ENCODE results near the gene AKAP6. TPM values are rescaled to one million over a fixed set of nuclear protein-coding genes. Genes with fewer than 3 reads are reported as not detected.

Gene AKAP6
- total and polyA plus RNA-seq, 5 donors from 2014 or later: 0.07 to 1.1 (median 0.47) TPM

- Mint-ChIP-seq H3K4me3 (no peak overlapping the region), H3K9me3 (peaks cover 0 to 7% (median 3%) of the 10 kb centered on the region in 7 donors), H3K27me3 (peaks cover 9% of the 10 kb centered on the region), H3K27ac (no peak overlapping the region), H3K36me3 (no peaks in the 10 kb centered on the region), H3K4me1 (no peaks in the 10 kb centered on the region)
- H3K4me3 ChIP-seq (ENCODE audit: low read depth, low read length): no peak overlapping the region
- H3K36me3 ChIP-seq (ENCODE audit: control insufficient read depth, insufficient read depth, low read length): no peaks in the 10 kb centered on the region
- H3K4me1 ChIP-seq (ENCODE audit: control insufficient read depth, insufficient read depth, low read length, poor library complexity, severe bottlenecking): no peaks in the 10 kb centered on the region
- H3K27ac ChIP-seq (ENCODE audit: insufficient read depth, low read length, poor library complexity, severe bottlenecking): no peak overlapping the region
- H3K9me3 ChIP-seq (ENCODE audit: control insufficient read depth in 2 of 2, low read length in 2 of 2): peaks cover 0 to 5% of the 10 kb centered on the region in 2 experiments
- no peaks in the 10 kb centered on the region for H3K27me3 ChIP-seq (ENCODE audit: control insufficient read depth, insufficient read depth, low read length)
- DNase-seq (peak in 1 of 3 donors; percentile 44), ATAC-seq (ENCODE audit: low read depth in 2 of 2) (no peak)
Observed at GRCh38 chr14:32588448-32589320, 259.6 kb downstream of the AKAP6 start.

- no peaks in the 10 kb centered on the region for H3K4me1 Mint-ChIP-seq
- H3K4me3 Mint-ChIP-seq: no peak overlapping the region
- ATAC-seq (ENCODE audit: low read depth in 2 of 2) (no peak), DNase-seq (no peak)
- no peaks in the 10 kb centered on the region for H3K27me3 ChIP-seq (ENCODE audit: control insufficient read depth, insufficient read depth, low read length)
- H3K27ac Mint-ChIP-seq: no peak overlapping the region
- no peaks in the 10 kb centered on the region for H3K36me3 ChIP-seq (ENCODE audit: control insufficient read depth, insufficient read depth, low read length)
- peaks cover 0 to 5% of the 10 kb centered on the region in 2 experiments for H3K9me3 ChIP-seq (ENCODE audit: control insufficient read depth in 2 of 2, low read length in 2 of 2)
- no peak overlapping the region for H3K4me3 ChIP-seq (ENCODE audit: low read depth, low read length)
- no peak overlapping the region for H3K27ac ChIP-seq (ENCODE audit: insufficient read depth, low read length, poor library complexity, severe bottlenecking)
- H3K4me1 ChIP-seq (ENCODE audit: control insufficient read depth, insufficient read depth, low read length, poor library complexity, severe bottlenecking): no peaks in the 10 kb centered on the region
- H3K9me3 Mint-ChIP-seq: peaks cover 0 to 7% (median 3%) of the 10 kb centered on the region in 7 donors
- peaks cover 9% of the 10 kb centered on the region for H3K27me3 Mint-ChIP-seq
- H3K36me3 Mint-ChIP-seq: no peaks in the 10 kb centered on the region
Observed at GRCh38 chr14:32590157-32590556, 261.1 kb downstream of the AKAP6 start.

- Histone ChIP-seq H3K27me3 (ENCODE audit: control insufficient read depth, insufficient read depth, low read length) (no peaks in the 10 kb centered on the region), H3K9me3 (ENCODE audit: control insufficient read depth in 2 of 2, low read length in 2 of 2) (peaks cover 0 to under 1% of the 10 kb centered on the region in 2 experiments), H3K36me3 (ENCODE audit: control insufficient read depth, insufficient read depth, low read length) (no peaks in the 10 kb centered on the region), H3K27ac (ENCODE audit: insufficient read depth, low read length, poor library complexity, severe bottlenecking) (no peak overlapping the region), H3K4me3 (ENCODE audit: low read depth, low read length) (no peak overlapping the region), H3K4me1 (ENCODE audit: control insufficient read depth, insufficient read depth, low read length, poor library complexity, severe bottlenecking) (no peaks in the 10 kb centered on the region)
- no peak for DNase-seq
- no peaks in the 10 kb centered on the region for H3K36me3 Mint-ChIP-seq
- ATAC-seq (ENCODE audit: low read depth in 2 of 2): no peak
- no peaks in the 10 kb centered on the region for H3K4me1 Mint-ChIP-seq
- no peaks in the 10 kb centered on the region for H3K27me3 Mint-ChIP-seq
- H3K4me3 Mint-ChIP-seq: no peak overlapping the region
- H3K27ac Mint-ChIP-seq: no peak overlapping the region
- H3K9me3 Mint-ChIP-seq: peaks cover 0 to 2% (median 0%) of the 10 kb centered on the region in 7 donors
Observed at GRCh38 chr14:32593290-32593942, 264.3 kb downstream of the AKAP6 start.

DNA sequence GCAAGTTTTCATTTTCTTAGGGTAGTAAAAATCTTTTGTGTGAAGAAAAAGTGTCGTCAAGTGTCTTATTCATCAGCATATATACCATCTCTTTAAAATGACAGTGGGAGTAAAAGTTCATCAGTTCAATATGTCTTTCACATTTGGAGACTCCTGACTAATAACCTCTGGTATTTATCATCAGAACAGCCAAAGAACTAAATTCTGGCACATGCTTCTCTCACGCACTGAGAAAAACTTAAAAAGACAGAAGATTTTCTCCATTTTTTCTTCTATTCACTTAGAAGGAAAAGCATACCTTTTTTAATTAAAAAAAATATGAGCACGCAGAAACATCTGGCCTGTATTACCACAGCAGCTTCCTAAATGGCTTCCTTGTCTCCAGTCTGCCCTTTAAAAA is 265.7 kb downstream of the AKAP6 start:
- no peak overlapping the region for H3K4me3 Mint-ChIP-seq
- Histone ChIP-seq H3K36me3 (ENCODE audit: control insufficient read depth, insufficient read depth, low read length) (no peaks in the 10 kb centered on the region), H3K4me3 (ENCODE audit: low read depth, low read length) (no peak overlapping the region), H3K27ac (ENCODE audit: insufficient read depth, low read length, poor library complexity, severe bottlenecking) (no peak overlapping the region), H3K9me3 (ENCODE audit: control insufficient read depth in 2 of 2, low read length in 2 of 2) (no peaks in the 10 kb centered on the region), H3K4me1 (ENCODE audit: control insufficient read depth, insufficient read depth, low read length, poor library complexity, severe bottlenecking) (no peaks in the 10 kb centered on the region), H3K27me3 (ENCODE audit: control insufficient read depth, insufficient read depth, low read length) (no peaks in the 10 kb centered on the region)
- no peaks in the 10 kb centered on the region for H3K36me3 Mint-ChIP-seq
- H3K4me1 Mint-ChIP-seq: no peaks in the 10 kb centered on the region
- ATAC-seq (ENCODE audit: low read depth in 2 of 2) (no peak), DNase-seq (no peak)
- no peaks in the 10 kb centered on the region for H3K27me3 Mint-ChIP-seq
- no peaks in the 10 kb centered on the region for H3K9me3 Mint-ChIP-seq
- no peak overlapping the region for H3K27ac Mint-ChIP-seq

GRCh38 chr14:32595497-32595896 is 266.4 kb downstream of the AKAP6 start:
- no peaks in the 10 kb centered on the region for H3K9me3 Mint-ChIP-seq
- no peaks in the 10 kb centered on the region for H3K4me1 Mint-ChIP-seq
- no peaks in the 10 kb centered on the region for H3K36me3 Mint-ChIP-seq
- H3K27me3 Mint-ChIP-seq: no peaks in the 10 kb centered on the region
- ATAC-seq (ENCODE audit: low read depth in 2 of 2): no peak
- H3K9me3 ChIP-seq (ENCODE audit: control insufficient read depth in 2 of 2, low read length in 2 of 2): no peaks in the 10 kb centered on the region
- no peak overlapping the region for H3K4me3 Mint-ChIP-seq
- DNase-seq: no peak
- no peaks in the 10 kb centered on the region for H3K4me1 ChIP-seq (ENCODE audit: control insufficient read depth, insufficient read depth, low read length, poor library complexity, severe bottlenecking)
- no peak overlapping the region for H3K27ac ChIP-seq (ENCODE audit: insufficient read depth, low read length, poor library complexity, severe bottlenecking)
- no peaks in the 10 kb centered on the region for H3K36me3 ChIP-seq (ENCODE audit: control insufficient read depth, insufficient read depth, low read length)
- no peaks in the 10 kb centered on the region for H3K27me3 ChIP-seq (ENCODE audit: control insufficient read depth, insufficient read depth, low read length)
- H3K4me3 ChIP-seq (ENCODE audit: low read depth, low read length): no peak overlapping the region
- no peak overlapping the region for H3K27ac Mint-ChIP-seq

- Mint-ChIP-seq H3K27me3 (no peaks in the 10 kb centered on the region), H3K4me1 (no peaks in the 10 kb centered on the region), H3K4me3 (no peak overlapping the region), H3K36me3 (no peaks in the 10 kb centered on the region), H3K27ac (no peak overlapping the region), H3K9me3 (no peaks in the 10 kb centered on the region)
- H3K36me3 ChIP-seq (ENCODE audit: control insufficient read depth, insufficient read depth, low read length): no peaks in the 10 kb centered on the region
- H3K4me3 ChIP-seq (ENCODE audit: low read depth, low read length): no peak overlapping the region
- ATAC-seq (ENCODE audit: low read depth in 2 of 2) (no peak), DNase-seq (no peak)
- no peaks in the 10 kb centered on the region for H3K4me1 ChIP-seq (ENCODE audit: control insufficient read depth, insufficient read depth, low read length, poor library complexity, severe bottlenecking)
- no peaks in the 10 kb centered on the region for H3K9me3 ChIP-seq (ENCODE audit: control insufficient read depth in 2 of 2, low read length in 2 of 2)
- no peak overlapping the region for H3K27ac ChIP-seq (ENCODE audit: insufficient read depth, low read length, poor library complexity, severe bottlenecking)
- H3K27me3 ChIP-seq (ENCODE audit: control insufficient read depth, insufficient read depth, low read length): no peaks in the 10 kb centered on the region
Observed at GRCh38 chr14:32596390-32596789, 267.3 kb downstream of the AKAP6 start.

DNA sequence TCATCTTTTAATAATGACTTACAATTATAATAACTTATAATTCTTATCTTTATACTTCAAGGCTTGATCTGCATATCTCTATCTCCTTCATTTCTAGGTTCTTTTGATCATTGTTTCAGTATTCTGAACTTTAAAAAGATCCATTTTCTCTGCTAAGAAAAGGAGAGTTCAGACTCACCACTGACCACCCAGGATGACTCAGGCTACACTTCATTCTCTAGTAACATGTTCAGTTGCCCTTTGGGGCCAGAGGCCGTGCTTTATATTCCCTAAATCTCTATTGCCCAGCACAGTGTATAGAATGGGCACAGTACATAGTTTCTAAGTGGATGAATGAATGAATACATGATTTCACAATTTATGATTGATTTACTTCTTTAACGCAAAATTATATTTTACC is 268.7 kb downstream of the AKAP6 start:
- H3K27ac ChIP-seq (ENCODE audit: insufficient read depth, low read length, poor library complexity, severe bottlenecking): no peak overlapping the region
- H3K27me3 ChIP-seq (ENCODE audit: control insufficient read depth, insufficient read depth, low read length): no peaks in the 10 kb centered on the region
- Mint-ChIP-seq H3K27ac (no peak overlapping the region), H3K4me3 (no peak overlapping the region), H3K9me3 (no peaks in the 10 kb centered on the region), H3K27me3 (no peaks in the 10 kb centered on the region), H3K4me1 (no peaks in the 10 kb centered on the region), H3K36me3 (no peaks in the 10 kb centered on the region)
- H3K9me3 ChIP-seq (ENCODE audit: control insufficient read depth in 2 of 2, low read length in 2 of 2): no peaks in the 10 kb centered on the region
- no peak overlapping the region for H3K4me3 ChIP-seq (ENCODE audit: low read depth, low read length)
- no peaks in the 10 kb centered on the region for H3K4me1 ChIP-seq (ENCODE audit: control insufficient read depth, insufficient read depth, low read length, poor library complexity, severe bottlenecking)
- H3K36me3 ChIP-seq (ENCODE audit: control insufficient read depth, insufficient read depth, low read length): no peaks in the 10 kb centered on the region
- ATAC-seq (ENCODE audit: low read depth in 2 of 2) (no peak), DNase-seq (no peak)

Measured in CD4-positive, CD25-positive, alpha-beta regulatory T cell (primary cell).